Esophagus squamous epithelium (tissue), 4 donors: ENCODE data around the gene SPATA18.

Source experiments
- POLR2A ChIP-seq, 4 donors: fragments of 450-650 bp; IDR thresholded peaks; one replicate each; pipeline ENCODE4 v1.6.1; 2017; ENCODE audit warnings: antibody characterized with exemption in 4 of 4, mild to moderate bottlenecking in 4 of 4, moderate library complexity in 3 of 4
- TF ChIP-seq, protein P1 (sequence below), 6 experiments: fragments of 450-650 bp in 4 of 6; fragments of 200-600 bp in 2 of 6; sonication (generic) in 2 of 6; IDR thresholded peaks; one replicate each; pipeline ENCODE4 v1.5.1; 2016 to 2019; ENCODE audit warnings: antibody characterized with exemption in 6 of 6, mild to moderate bottlenecking in 4 of 6, moderate library complexity in 4 of 6

- TF ChIP-seq, protein P1, sequence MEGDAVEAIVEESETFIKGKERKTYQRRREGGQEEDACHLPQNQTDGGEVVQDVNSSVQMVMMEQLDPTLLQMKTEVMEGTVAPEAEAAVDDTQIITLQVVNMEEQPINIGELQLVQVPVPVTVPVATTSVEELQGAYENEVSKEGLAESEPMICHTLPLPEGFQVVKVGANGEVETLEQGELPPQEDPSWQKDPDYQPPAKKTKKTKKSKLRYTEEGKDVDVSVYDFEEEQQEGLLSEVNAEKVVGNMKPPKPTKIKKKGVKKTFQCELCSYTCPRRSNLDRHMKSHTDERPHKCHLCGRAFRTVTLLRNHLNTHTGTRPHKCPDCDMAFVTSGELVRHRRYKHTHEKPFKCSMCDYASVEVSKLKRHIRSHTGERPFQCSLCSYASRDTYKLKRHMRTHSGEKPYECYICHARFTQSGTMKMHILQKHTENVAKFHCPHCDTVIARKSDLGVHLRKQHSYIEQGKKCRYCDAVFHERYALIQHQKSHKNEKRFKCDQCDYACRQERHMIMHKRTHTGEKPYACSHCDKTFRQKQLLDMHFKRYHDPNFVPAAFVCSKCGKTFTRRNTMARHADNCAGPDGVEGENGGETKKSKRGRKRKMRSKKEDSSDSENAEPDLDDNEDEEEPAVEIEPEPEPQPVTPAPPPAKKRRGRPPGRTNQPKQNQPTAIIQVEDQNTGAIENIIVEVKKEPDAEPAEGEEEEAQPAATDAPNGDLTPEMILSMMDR (IDR thresholded peaks at IDR 0.05), result no peak
- TF ChIP-seq POLR2A (IDR thresholded peaks at IDR 0.05), result no peak
Observed at GRCh38 chr4:52126966-52127365, 75.9 kb downstream of the SPATA18 start.
